Stimulated activated CD8-positive, alpha-beta memory T cell treated with anti-CD3 and anti-CD28 coated beads, Interleukin-7, amount 100 ng/mL, for 1 hour (primary cell): Measurements from ENCODE around the gene ABTB2.

Experiments
- DNase-seq, 2 donors: peaks; one replicate each; pipeline ENCODE4 v3.0.0-alpha.2; 2020; ENCODE audit warnings: low read depth in 2 of 2

Gene ABTB2

GRCh38 chr11:34169686-34170085, 188.1 kb downstream of the ABTB2 start:
- DNase-seq = no peak

GRCh38 chr11:34168642-34169420, 189.0 kb downstream of the ABTB2 start:
- no peak for DNase-seq

- no peak for DNase-seq
Measured at GRCh38 chr11:34167961-34168360, 189.8 kb downstream of the ABTB2 start.

GRCh38 chr11:34166806-34167740, 190.7 kb downstream of the ABTB2 start:
- no peak for DNase-seq

GRCh38 chr11:34165786-34166555, 191.8 kb downstream of the ABTB2 start:
- DNase-seq = no peak

- DNase-seq = no peak
Measured at GRCh38 chr11:34165121-34165520, 192.7 kb downstream of the ABTB2 start.

- DNase-seq = no peak
Measured at GRCh38 chr11:34162856-34163255, 195.0 kb downstream of the ABTB2 start.

GRCh38 chr11:34162493-34162820, 195.4 kb downstream of the ABTB2 start:
- DNase-seq = no peak

GRCh38 chr11:34161812-34162492, 195.9 kb downstream of the ABTB2 start:
- no peak for DNase-seq

GRCh38 chr11:34161361-34161760, 196.4 kb downstream of the ABTB2 start:
- no peak for DNase-seq

- DNase-seq = no peak
Measured at GRCh38 chr11:34160791-34161190, 197.0 kb downstream of the ABTB2 start.

GRCh38 chr11:34160049-34160721, 197.6 kb downstream of the ABTB2 start:
- DNase-seq = no peak

- no peak for DNase-seq
Measured at GRCh38 chr11:34158661-34159060, 199.1 kb downstream of the ABTB2 start.

GRCh38 chr11:34157163-34157562, 200.6 kb downstream of the ABTB2 start:
- no peak for DNase-seq

GRCh38 chr11:34155757-34156062, 202.1 kb downstream of the ABTB2 start:
- no peak for DNase-seq

GRCh38 chr11:34155057-34155756, 202.6 kb downstream of the ABTB2 start:
- DNase-seq = no peak

- no peak for DNase-seq
Measured at GRCh38 chr11:34154059-34154875, 203.5 kb downstream of the ABTB2 start.

GRCh38 chr11:34151916-34152845, 205.6 kb downstream of the ABTB2 start:
- no peak for DNase-seq

GRCh38 chr11:34151166-34151565, 206.6 kb downstream of the ABTB2 start:
- no peak for DNase-seq
